Nephron progenitor cell (in vitro differentiated cells): ENCODE measurements around the gene EPHA4.
"Not testable (repeated sequence)": the region's sequence is repeated elsewhere in the genome, so short reads cannot be mapped to it uniquely, and the experiment has no call there.

Experiments
- DNase-seq: peaks from one replicate; pipeline ENCODE4 v3.0.0; 2021
- H3K27ac Mint-ChIP-seq: 2 replicates; pipeline ENCODE4 v1.8.0; 2021; ENCODE audit warnings: mild to moderate bottlenecking, moderate library complexity, mixed read lengths
- H3K27me3 Mint-ChIP-seq: 2 replicates; pipeline ENCODE4 v1.8.0; 2021; ENCODE audit warnings: mild to moderate bottlenecking, low read depth, mixed read lengths; ENCODE audit not compliant: poor library complexity
- H3K36me3 Mint-ChIP-seq: 2 replicates; pipeline ENCODE4 v1.8.0; 2021; ENCODE audit warnings: low read depth, mixed read lengths
- H3K4me1 Mint-ChIP-seq: 2 replicates; pipeline ENCODE4 v1.8.0; 2021; ENCODE audit warnings: mixed read lengths
- H3K4me3 Mint-ChIP-seq: 2 replicates; pipeline ENCODE4 v1.8.0; 2021; ENCODE audit warnings: mild to moderate bottlenecking, moderate library complexity, mixed read lengths
- H3K9me3 Mint-ChIP-seq: 2 replicates; pipeline ENCODE4 v1.8.0; 2021; ENCODE audit warnings: mild to moderate bottlenecking, moderate library complexity, mixed read lengths
- CTCF ChIP-seq: fragments of 200-600 bp; sonication (generic); IDR thresholded peaks from 2 replicates; pipeline ENCODE4 v1.5.0; 2021; ENCODE audit warnings: antibody characterized with exemption

The EPHA4 gene

DNA sequence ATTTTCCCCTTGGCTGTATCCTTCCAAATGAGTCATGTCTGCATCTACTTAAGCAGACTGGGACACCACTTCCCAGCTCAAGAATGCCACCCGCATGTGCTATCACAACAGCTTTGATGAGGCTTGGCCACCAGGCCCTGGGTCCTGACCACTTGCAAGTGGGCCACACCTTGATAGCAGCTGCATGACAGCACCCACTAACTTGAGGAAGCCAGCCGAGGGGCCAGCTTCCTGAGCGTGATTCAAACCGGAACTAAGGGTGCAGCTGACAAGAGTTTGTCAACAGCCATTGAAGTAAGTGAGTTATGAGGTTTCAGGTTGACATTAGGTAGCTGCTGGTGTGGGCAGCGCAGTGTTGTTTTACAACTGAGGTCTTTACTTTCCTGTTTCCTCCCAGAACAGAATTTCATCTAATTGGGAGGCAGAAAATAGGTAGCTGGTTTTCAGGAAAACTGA, 54.4 kb downstream of the EPHA4 start:
- TF ChIP-seq CTCF, result no peak
- Mint-ChIP-seq H3K27me3 (no peaks in the 10 kb centered on the region), H3K4me3 (no peak overlapping the region), H3K9me3 (no peaks in the 10 kb centered on the region), H3K36me3 (peaks cover 20% of the 10 kb centered on the region), H3K4me1 (peaks cover 28% of the 10 kb centered on the region), H3K27ac (no peak overlapping the region)
- no peak for DNase-seq

- Mint-ChIP-seq H3K27ac (no peak overlapping the region), H3K36me3 (peaks cover 22% of the 10 kb centered on the region), H3K4me3 (no peak overlapping the region), H3K27me3 (no peaks in the 10 kb centered on the region), H3K4me1 (peaks cover 30% of the 10 kb centered on the region), H3K9me3 (no peaks in the 10 kb centered on the region)
- DNase-seq, result no peak
- no peak for TF ChIP-seq CTCF
Observed at GRCh38 chr2:221517146-221517695, 54.9 kb downstream of the EPHA4 start.

DNA sequence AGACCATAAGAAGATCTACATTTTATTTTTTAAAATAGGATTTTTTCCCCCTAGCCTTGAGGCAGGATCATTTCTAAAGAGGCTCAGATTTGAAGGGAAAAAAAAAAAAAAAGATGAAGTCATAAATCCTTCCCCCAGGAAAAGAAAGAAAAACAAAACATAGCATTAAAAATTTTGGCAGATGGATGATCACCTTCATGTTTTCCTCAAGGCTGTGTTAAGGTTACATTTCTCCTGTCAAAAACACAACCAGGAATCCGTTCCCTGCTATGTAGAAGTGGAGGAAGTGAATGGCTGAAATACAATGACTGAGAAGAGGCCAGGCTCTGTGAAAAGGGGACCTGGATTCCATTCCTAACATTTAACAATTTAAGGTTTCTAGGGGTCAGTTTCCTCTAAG, 56.2 kb downstream of the EPHA4 start:
- H3K36me3 Mint-ChIP-seq, result peaks cover 18% of the 10 kb centered on the region
- no peaks in the 10 kb centered on the region for H3K27me3 Mint-ChIP-seq
- no peaks in the 10 kb centered on the region for H3K9me3 Mint-ChIP-seq
- DNase-seq, result no peak
- TF ChIP-seq CTCF, result no peak
- H3K4me3 Mint-ChIP-seq, result no peak overlapping the region
- H3K4me1 Mint-ChIP-seq, result peaks cover 32% of the 10 kb centered on the region
- no peak overlapping the region for H3K27ac Mint-ChIP-seq

GRCh38 chr2:221514305-221515040, 57.6 kb downstream of the EPHA4 start:
- no peaks in the 10 kb centered on the region for H3K9me3 Mint-ChIP-seq
- no peak for DNase-seq
- no peak for TF ChIP-seq CTCF
- no peaks in the 10 kb centered on the region for H3K27me3 Mint-ChIP-seq
- H3K4me1 Mint-ChIP-seq, result peaks cover 32% of the 10 kb centered on the region
- peaks cover 28% of the 10 kb centered on the region for H3K36me3 Mint-ChIP-seq
- H3K4me3 Mint-ChIP-seq, result no peak overlapping the region
- H3K27ac Mint-ChIP-seq, result peak overlapping the region; percentile 91

- H3K36me3 Mint-ChIP-seq, result peaks cover 28% of the 10 kb centered on the region
- TF ChIP-seq CTCF, result no peak
- no peak overlapping the region for H3K4me3 Mint-ChIP-seq
- DNase-seq, result no peak
- no peaks in the 10 kb centered on the region for H3K9me3 Mint-ChIP-seq
- H3K27ac Mint-ChIP-seq, result no peak overlapping the region
- no peaks in the 10 kb centered on the region for H3K27me3 Mint-ChIP-seq
- peaks cover 32% of the 10 kb centered on the region for H3K4me1 Mint-ChIP-seq
Observed at GRCh38 chr2:221513232-221513631, 58.9 kb downstream of the EPHA4 start.

DNA sequence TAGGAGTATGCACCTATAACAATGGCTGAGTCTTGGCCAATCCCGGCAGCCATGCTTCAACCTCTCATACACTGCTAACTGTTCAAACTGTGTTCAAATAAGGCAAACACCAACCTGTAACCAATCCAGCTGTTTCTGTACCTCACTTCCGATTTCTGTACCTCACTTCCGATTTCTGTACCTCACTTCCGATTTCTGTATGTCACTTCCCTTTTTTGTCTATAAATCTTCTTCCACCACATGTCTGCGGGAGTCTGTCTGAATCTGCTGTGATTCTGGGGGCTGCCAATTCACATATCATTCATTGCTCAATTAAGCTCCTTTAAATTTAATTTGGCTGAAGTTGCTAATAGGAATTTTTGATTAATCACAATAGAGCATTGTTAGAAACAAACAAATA, 60.8 kb downstream of the EPHA4 start:
- H3K4me3 Mint-ChIP-seq, H3K9me3 Mint-ChIP-seq, DNase-seq, H3K27me3 Mint-ChIP-seq: not testable (repeated sequence)
- Mint-ChIP-seq H3K4me1 (peaks cover 32% of the 10 kb centered on the region), H3K27ac (peak overlapping the region; percentile 2), H3K36me3 (peaks cover 44% of the 10 kb centered on the region)
